HG03064 (cell line): ENCODE measurements around the gene BTG2.

Source experiments
- ATAC-seq: cut with Tn5 transposase; IDR thresholded peaks from one replicate; pipeline ENCODE4 v1.9.1; 2021; ENCODE audit warnings: low read depth; ENCODE audit not compliant: unreplicated experiment

The BTG2 gene

GRCh38 chr1:203290261-203291089, 14.8 kb upstream of the BTG2 start:
- ATAC-seq = peak; percentile 34

GRCh38 chr1:203291201-203292096, 13.9 kb upstream of the BTG2 start:
- ATAC-seq = no peak

- no peak for ATAC-seq
These were observed 9.5 kb upstream of the BTG2 start for GRCh38 chr1:203295796-203296195.

- ATAC-seq = no peak
These were observed 8.8 kb upstream of the BTG2 start for GRCh38 chr1:203296460-203297073.

GRCh38 chr1:203299169-203299568, 6.2 kb upstream of the BTG2 start:
- ATAC-seq = no peak

GRCh38 chr1:203299719-203300429, 5.4 kb upstream of the BTG2 start:
- ATAC-seq = peak; percentile 40

- no peak for ATAC-seq
These were observed 4.6 kb upstream of the BTG2 start for GRCh38 chr1:203300441-203301330.

- ATAC-seq = no peak
These were observed 4.0 kb upstream of the BTG2 start for GRCh38 chr1:203301331-203301668.

GRCh38 chr1:203302456-203302855, 2.9 kb upstream of the BTG2 start:
- no peak for ATAC-seq

GRCh38 chr1:203302894-203303293, 2.4 kb upstream of the BTG2 start:
- ATAC-seq = no peak

GRCh38 chr1:203304391-203304918, 864 bp upstream of the BTG2 start:
- no peak for ATAC-seq

GRCh38 chr1:203305809-203306088, 430 bp downstream of the BTG2 start:
- ATAC-seq = peak; percentile 4

- no peak for ATAC-seq
These were observed 1.0 kb downstream of the BTG2 start for GRCh38 chr1:203306089-203306964.

GRCh38 chr1:203306965-203307541, 1.7 kb downstream of the BTG2 start:
- ATAC-seq = no peak

GRCh38 chr1:203307641-203308126, 2.4 kb downstream of the BTG2 start:
- no peak for ATAC-seq

- ATAC-seq = no peak
These were observed 3.1 kb downstream of the BTG2 start for GRCh38 chr1:203308328-203308922.

- no peak for ATAC-seq
These were observed 3.6 kb downstream of the BTG2 start for GRCh38 chr1:203308923-203309331.
